GM19023 (cell line): ENCODE measurements around the gene NME3.

Experiments
- ATAC-seq: cut with Tn5 transposase; IDR thresholded peaks from one replicate; pipeline ENCODE4 v1.9.1; 2021; ENCODE audit warnings: mild to moderate bottlenecking, moderate library complexity; ENCODE audit not compliant: unreplicated experiment

The NME3 gene

DNA sequence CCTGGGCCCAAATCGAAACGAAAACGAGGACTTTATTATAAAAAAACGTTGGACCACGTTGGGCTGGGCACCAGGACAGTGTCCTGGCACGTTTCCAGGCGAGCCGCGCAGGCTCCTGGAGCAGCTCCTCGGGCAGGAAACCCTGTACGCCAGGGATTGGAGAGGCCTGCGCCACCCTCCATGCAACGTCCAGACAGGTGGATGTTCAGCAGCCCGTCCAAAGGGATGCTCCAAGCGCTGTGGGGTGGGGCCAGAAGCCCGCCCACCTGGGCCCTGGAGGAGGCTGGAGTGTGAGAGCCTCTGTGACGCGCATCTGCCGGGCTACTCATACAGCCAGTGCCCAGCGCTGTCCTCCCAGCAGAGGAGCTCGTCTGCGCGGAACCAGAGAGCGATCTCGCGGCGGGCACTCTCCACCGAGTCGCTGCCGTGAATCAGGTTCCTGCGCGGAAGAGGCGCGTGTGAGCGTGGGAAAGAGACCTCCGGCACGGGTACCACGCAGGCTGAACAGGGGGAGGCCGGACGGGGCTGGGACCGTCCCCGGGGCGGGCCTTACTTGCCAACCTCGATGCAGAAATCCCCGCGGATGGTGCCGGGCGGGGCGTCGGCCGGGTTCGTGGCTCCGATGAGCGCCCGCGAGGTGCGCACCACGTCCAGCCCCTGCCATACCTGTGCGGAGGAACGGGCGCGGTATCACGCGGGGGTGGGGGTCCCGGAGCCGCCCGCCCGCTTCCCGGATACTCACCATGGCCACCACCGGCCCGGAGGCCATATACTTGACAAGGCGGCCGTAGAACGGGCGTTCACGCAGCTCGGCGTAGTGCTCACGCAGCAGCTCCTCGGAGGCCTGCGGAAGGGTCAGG lies 785 bp downstream of the NME3 start:
- ATAC-seq: no peak

DNA sequence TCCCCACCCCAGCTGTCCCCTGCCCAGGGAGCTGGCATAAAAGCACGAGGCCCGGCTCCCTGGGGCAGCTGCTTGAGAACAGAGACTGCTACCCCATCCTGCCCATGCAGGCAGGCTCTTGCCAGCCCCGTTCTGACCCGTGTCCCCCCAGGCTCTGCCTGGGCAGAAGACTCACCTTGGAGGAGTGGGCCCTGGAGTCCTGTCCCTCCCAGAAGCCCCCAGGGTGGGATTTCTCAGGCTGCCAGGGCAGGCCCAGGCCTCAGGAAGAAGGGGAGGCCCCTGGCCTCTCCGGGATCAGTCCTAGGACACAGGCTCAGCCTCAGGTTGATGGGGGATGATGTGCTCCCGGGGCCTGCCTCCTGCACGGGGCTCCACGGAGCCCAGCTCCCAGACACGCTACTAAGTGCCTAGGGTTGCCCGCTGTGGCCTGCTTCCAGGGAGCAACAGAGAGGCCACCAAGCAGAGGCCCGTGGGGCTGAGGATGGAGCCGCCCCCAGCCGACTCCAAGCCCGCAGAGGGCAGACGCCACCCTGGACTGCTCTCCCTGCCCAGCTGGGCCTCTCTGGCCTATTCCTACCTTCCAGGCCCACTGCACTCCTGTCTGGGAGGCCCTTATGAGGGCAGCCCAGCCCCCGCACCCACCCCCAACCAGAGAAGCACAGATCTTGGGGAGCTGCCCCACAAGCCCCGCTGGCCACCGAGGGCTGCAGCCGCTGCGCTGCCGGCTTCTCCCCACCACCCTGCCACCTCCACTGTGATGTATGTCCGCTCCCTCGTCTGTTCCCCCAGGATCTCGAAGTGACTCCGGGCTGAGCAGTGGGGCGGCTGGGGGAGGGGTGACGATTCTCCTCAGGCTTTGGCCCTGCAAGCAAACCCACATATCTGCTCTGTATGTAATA lies 1.7 kb downstream of the NME3 start:
- no peak for ATAC-seq

DNA sequence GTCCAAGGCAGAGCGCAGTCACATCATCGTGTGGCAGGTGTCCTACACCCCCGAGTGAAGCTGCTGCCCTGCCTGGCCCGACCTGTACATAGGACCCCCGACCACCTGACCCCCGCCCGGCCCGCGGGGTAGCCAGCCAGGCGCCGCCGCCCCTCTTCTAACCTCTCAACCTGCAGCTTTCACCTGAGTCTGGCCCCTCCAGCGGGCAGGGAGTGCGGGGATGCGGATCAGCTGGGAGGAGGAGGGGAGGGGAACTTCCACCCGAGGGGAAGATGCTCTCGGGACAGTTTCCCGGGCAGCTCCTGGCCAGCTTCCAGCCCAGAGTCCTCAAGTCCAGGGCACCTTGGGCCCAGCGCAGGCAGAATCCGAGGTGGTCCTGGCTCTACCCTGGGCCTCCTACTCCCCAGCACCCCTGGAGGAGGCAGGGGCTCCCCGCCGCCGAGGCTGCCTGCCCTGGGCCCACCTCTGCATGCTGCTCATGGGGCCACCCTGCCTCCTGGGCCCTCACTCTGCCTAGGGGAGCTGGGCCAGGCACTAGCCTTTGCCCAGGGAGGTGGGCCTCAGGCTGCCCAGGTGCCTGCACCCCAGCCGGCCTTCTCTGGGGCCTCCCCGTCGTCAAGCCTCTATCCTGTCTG lies 2.5 kb downstream of the NME3 start:
- ATAC-seq: no peak

DNA sequence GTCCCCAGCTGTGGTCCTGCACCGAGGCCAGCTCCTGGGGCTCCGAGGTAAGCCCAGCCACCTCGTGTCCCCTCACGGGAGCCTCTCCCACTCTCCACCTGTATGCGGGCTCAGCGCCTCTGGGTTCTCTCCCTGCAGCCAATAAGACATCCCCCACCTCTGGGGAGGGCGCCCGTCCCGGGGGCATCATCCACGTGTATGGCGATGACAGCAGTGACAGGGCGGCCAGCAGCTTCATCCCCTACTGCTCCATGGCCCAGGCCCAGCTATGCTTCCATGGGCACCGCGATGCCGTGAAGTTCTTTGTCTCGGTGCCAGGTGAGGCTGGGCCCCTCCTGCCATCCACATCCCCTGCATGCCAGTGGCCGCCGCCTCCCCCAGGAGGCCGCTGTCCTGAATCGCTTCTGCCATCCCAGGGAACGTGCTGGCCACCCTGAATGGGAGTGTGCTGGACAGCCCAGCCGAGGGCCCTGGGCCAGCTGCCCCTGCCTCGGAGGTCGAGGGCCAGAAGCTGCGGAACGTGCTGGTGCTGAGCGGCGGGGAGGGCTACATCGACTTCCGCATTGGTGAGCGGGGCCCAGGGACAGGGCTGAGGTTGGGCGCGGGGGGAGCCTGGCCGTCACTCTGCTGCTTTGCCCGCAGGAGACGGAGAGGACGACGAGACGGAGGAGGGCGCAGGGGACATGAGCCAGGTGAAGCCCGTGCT lies 3.1 kb downstream of the NME3 start:
- no peak for ATAC-seq

DNA sequence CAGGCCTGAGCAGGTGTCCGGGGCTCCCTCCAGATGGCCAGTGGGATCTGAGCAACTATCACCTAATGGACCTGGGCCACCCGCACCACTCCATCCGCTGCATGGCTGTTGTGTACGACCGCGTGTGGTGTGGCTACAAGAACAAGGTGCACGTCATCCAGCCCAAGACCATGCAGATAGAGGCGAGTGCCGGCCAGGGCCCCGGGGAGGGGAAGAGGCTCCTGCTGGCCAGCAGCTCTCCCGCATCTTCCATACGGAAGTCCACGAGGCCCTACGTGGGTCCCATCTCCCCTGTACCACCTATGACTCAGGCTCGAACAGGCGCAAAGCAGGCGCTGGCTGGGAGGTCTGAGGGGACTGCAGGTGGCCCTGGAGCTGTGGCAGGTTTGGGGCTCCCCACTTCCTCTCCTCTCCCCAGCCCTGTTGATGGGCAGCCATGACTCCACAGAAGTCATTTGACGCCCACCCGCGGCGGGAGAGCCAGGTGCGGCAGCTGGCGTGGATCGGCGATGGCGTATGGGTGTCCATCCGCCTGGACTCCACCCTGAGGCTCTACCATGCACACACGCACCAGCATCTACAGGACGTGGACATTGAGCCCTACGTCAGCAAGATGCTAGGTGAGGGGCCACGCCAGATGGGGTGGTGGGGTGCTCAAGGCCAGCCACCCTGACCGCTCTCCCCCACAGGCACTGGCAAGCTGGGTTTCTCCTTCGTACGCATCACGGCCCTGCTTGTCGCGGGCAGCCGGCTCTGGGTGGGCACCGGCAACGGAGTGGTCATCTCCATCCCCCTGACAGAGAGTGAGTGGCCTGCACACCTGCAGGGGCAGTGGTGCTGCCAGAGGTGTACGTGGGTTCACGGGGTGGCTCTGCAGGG lies 4.0 kb downstream of the NME3 start:
- ATAC-seq: no peak

DNA sequence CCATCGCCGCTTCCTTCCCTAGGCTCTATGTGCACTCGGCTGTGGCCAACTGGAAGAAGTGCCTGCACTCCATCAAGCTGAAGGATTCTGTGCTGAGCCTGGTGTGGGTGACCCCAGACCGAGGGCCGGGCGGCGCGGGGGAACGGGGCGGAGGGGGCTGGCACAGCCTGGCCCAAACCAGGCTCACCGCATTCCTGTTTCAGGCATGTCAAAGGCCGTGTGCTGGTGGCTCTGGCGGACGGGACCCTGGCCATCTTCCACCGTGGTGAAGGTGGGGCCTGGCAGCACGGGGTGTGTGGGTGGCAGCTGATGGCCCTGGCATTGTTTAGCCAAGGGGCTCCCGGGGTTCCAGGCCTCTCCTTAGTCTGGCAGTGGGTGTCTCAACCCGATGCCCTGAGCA lies 4.6 kb downstream of the NME3 start:
- ATAC-seq: no peak

DNA sequence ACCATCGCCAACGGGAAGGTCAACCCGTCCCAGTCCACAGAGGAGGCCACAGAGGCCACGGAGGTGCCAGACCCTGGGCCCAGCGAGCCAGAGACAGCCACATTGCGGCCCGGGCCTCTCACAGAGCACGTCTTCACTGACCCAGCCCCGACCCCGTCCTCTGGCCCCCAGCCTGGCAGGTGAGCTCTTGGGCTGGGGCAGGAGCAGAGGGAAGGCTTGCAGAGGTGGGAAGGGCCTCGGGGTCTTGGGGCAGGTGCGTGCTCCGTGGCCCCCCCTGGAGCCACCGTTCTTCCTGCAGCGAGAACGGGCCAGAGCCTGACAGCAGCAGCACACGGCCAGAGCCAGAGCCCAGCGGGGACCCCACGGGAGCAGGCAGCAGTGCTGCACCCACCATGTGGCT lies 5.1 kb downstream of the NME3 start:
- no peak for ATAC-seq

DNA sequence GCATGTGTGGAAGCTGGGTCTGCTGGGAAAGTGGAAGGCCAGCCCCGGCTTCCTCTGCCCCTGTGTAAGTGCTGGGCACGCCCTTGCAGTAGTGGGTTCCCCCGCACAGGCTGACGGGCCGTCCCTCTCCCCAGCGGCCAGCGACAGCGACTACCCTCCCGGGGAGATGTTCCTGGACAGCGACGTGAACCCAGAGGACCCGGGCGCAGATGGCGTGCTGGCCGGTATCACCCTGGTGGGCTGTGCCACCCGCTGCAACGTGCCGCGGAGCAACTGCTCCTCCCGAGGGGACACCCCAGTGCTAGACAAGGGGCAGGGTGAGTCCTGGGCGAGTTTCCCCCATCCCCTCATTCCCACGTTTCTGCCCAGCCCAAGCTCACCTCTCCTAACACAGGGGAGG lies 5.5 kb downstream of the NME3 start:
- no peak for ATAC-seq

DNA sequence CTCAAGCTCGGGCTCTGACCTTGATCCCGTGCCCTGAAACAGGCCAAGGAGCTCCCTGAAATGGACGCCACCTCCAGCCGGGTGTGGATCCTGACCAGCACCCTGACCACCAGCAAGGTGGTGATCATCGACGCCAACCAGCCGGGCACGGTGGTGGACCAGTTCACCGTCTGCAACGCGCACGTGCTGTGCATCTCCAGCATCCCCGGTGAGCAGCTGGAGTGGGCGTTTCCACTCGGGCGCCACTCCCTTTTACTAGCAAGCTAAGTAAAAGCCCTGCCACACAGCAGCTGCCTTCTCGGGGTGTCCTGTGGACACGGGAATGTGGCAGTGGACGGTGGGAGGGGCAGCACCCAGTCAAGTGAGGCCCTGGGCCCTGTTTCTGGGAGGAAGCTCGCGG lies 6.4 kb downstream of the NME3 start:
- no peak for ATAC-seq

DNA sequence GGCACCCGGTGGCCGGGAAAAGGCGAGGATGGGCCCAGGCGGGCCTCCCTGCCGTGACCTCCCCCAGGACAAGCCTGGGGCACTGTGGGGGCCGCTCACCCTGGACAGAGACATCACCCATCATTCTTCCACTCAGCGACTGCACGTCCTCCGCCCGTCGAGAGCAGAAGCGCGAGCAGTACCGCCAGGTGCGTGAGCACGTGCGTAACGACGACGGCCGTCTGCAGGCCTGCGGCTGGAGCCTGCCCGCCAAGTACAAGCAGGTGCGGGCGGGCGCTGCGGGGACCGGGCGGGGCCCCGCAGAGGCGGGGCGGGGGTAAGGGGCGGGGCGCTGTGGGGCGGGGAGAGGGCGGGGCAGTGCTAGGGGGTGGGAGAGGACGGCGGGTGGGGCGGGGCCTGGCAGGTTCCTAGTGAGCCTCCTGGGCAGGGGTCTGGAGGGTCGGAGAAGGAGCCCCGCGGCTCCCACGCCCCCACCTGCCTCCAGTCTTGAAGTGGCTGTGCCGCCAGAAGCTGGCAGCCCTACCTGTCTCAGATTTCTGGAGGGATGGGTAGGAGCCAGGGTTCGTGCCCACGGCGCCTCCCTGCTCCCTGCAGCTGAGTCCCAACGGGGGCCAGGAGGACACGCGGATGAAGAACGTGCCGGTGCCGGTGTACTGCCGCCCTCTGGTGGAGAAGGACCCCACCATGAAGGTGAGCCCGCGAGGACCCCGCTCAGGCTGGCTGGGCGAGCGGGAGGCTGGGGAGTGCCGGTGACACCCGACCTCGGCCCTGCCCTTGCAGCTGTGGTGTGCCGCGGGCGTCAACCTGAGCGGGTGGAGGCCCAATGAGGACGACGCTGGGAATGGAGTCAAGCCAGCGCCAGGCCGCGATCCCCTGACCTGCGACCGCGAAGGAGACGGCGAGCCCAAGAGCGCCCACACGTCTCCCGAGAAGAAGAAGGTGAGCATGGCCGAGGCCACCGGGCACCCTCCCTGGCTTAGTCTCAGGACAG lies 7.5 kb downstream of the NME3 start:
- no peak for ATAC-seq

DNA sequence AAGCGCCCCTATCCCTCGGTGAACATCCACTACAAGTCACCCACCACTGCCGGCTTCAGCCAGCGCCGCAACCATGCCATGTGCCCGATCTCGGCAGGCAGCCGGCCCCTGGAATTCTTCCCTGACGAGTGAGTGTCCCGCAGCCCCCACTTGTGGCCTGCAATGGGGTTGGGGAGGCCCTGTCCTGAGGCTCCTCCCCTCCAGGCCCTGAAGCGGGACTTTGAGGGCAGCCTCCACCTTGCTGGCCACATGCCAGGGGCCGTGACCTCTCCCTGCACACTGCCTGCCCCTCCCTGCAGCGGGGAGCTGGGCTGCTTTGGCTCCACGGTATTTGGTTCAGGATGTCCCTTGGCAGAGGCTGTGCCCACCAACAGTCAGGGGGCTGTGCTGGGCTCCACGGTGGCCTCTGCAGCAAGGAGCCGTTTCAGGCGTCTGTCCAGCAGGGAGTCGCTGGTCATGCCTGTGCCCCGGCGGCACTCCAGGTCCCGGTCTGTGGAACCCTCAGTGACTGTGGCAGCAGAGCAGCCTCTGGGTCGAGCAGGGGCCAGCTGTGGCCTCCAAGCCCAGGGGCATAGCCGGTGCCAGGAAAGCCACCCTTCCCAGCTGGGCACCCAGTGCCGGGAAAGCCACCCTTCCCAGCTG lies 8.3 kb downstream of the NME3 start:
- ATAC-seq: no peak

DNA sequence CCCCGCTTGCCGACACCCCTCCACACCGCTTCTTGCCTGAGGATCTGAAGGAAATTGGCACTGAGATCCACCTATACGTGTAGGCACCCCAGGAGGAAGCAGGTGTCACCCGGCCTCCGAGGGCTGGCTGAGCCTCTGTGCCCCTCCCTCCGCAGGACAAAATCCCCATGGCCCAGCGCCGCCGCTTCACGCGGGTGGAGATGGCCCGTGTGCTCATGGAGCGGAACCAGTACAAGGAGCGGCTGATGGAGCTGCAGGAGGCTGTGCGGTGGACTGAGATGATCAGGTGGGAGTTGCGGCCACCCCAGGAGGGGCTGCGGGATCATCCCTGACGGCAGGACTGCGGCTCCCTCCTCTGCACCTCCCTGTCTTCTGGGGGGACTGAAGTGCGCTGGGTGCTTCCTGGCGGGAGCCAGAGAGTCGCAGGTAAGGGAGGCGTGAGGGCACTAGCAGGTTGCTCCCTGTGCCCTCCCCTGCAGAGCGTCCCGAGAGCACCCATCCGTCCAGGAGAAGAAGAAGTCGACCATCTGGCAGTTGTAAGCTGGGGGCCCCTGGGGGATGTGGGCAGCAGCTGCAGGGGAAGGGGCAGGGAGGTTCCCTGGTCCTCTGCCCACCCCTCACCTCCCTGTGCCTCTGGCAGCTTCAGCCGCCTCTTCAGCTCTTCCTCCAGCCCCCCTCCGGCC lies 9.0 kb downstream of the NME3 start:
- no peak for ATAC-seq

DNA sequence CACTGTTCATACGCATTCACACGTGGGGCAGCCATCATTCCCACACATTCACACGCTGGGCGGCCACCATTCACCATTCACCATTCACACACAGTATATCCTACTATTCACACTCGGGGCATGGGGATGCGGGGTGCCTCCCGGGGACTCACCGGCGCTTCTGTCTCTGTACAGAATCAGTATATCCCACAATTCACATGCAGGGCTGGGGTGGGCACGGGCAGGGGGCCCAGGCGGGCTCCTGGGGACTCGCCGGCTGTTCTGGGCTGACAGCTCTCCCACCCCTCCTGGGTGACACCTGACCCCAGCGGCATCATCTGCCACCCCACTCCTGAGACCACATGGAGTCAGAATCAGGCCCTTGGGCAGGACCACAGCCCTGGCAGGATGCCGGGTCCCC lies 9.6 kb downstream of the NME3 start:
- ATAC-seq: no peak

DNA sequence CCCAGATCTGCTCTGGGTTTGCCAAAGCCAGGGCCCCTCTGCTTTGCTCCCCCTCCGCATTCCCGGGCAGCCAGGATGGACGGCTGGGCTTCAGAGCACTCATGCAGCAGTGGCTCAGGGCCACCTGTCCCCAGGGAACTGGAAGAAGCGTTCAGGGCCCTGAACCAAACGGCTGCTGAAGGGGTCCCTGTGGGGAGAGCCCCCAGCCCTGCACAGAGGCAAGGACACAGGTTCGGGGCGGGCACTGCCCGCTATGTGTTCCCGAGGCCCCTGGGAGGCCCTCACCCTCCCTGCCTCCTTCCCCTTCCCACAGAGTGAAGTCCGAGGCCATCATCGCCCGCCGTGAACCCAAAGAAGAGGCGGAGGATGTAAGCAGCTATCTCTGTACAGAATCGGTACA lies 10.4 kb downstream of the NME3 start:
- ATAC-seq: no peak

DNA sequence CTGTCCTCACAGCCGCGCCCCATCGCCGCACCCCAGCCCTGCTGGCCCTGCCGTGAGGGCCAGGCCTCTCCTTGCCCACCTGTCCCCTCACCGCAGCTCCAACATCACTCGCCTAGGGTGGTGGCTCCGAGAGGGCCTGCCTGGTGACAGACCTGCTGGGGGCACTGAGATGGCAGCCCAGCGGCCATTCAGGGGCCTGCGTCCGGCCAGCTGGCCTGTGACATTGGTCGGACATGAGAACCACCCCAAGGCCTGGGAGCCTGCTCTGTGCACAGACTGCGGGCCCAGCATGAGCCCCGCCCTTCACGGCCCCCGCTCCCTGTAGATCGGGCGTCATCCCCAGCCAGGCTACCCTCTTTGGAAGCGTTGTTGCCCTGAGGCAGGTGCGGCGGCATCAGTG lies 11.8 kb downstream of the NME3 start:
- ATAC-seq: no peak

DNA sequence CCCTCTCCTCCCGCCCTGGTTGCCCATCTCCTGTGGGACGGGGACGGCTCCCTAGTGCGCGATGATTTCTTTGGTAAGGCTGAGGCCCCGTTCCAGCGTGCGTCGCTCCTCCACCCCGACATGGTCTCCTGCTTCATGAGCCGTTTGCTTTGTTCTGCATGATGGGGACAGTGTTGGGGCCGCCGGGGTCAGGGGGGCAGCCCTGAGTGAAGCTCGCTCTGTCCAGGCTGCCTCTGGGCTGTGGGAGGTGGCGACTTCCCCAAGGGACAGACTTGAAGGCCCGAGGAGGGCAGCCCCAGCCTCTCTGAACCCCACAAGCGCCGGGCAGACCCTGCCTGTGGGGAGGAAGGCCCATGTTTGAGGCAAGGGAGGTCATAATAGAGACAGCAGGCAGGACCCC lies 12.4 kb downstream of the NME3 start:
- ATAC-seq: no peak

DNA sequence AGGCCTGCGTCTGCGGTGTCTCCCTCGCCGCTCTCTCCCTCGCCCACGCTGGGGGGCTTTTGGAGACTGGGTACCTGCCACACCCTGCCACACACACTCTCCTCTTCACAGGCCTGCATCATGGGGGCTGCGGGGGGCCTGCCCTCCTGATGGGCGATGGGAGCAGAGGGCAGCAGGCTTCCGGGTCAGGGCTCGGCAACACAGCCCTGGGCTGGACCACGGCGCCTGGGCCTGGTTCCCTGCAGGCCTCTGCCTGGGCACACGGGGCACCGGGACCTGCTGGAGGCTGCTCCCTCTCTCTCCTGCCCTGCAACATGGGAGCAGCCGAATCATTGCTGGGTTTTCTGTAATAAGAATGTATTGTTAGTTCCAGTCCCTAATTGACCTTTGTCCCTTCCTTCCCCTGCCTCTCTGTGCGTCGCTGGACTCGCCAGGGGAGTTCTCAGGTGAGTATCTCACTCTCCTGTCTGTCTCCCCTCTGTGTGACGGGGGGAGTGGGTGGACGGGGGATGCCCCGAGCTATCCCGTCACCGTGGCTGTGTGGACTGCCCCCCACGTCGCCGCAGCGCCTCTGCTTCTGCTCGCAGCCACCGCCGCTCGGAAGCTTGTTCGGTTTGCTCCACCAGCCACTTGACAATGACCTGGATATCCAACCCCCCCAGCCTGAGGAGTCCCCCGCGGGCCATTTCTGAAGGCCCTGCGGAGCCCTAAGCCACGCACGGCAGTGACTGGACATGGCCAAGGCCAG lies 13.5 kb downstream of the NME3 start:
- ATAC-seq: no peak
